A673 (cell line): ENCODE measurements around the gene INHA. TPM values are rescaled to one million over a fixed set of nuclear protein-coding genes. Genes with fewer than 3 reads are reported as not detected.

Experiments
- BruUV-seq: library from RNA; stranded (reverse); fragments of 400-500 nt; replicated peaks from 2 replicates; lab custom pipeline; 2021; lab: Mats Ljungman, UMichigan
- CTCF ChIA-PET: fragments of 300-600 bp; sonication (Branson Sonifier 250); formaldehyde crosslinking; loops from one replicate; lab custom pipeline; 2022; ENCODE audit warnings: antibody characterized with exemption; lab: Charles Lee
- POLR2A ChIA-PET: fragments of 300-600 bp; sonication (Branson Sonifier 250); formaldehyde crosslinking; loops from one replicate; lab custom pipeline; 2022; ENCODE audit warnings: antibody characterized with exemption; ENCODE audit not compliant: low non-redundant PET; lab: Charles Lee
- DNase-seq: peaks from one replicate; pipeline ENCODE4 v3.0.0-alpha.2; 2015; ENCODE audit warnings: low spot score
- H3K27ac ChIP-seq: fragments of 200-600 bp; sonication (generic); 2 replicates; pipeline ENCODE4 v1.5.1; 2016; ENCODE audit warnings: mixed run types, low read depth, mild to moderate bottlenecking, mixed read lengths, antibody characterized with exemption, low read length; ENCODE audit not compliant: poor library complexity, severe bottlenecking
- H3K27me3 ChIP-seq: fragments of 200-600 bp; sonication (generic); replicated peaks from 2 replicates; pipeline ENCODE4 v1.6.1; 2017; ENCODE audit warnings: mixed run types, low read depth, mild to moderate bottlenecking, mixed read lengths, antibody characterized with exemption, low read length; ENCODE audit not compliant: insufficient read depth, poor library complexity
- H3K36me3 ChIP-seq: fragments of 200-600 bp; sonication (generic); 2 replicates; pipeline ENCODE4 v1.6.1; 2016; ENCODE audit warnings: mixed run types, mild to moderate bottlenecking, mixed read lengths, antibody characterized with exemption, low read length; ENCODE audit not compliant: insufficient read depth, poor library complexity, severe bottlenecking
- H3K4me1 ChIP-seq: fragments of 200-600 bp; sonication (generic); 2 replicates; pipeline ENCODE4 v1.6.1; 2017; ENCODE audit warnings: mixed run types, mild to moderate bottlenecking, mixed read lengths, antibody characterized with exemption, low read length; ENCODE audit not compliant: insufficient read depth, poor library complexity, severe bottlenecking
- H3K4me3 ChIP-seq: fragments of 200-600 bp; sonication (generic); 2 replicates; pipeline ENCODE4 v1.5.1; 2016; ENCODE audit warnings: low read depth, mixed run types, mild to moderate bottlenecking, mixed read lengths, low read length; ENCODE audit not compliant: poor library complexity, severe bottlenecking
- H3K9me3 ChIP-seq: fragments of 200-600 bp; sonication (generic); 2 replicates; pipeline ENCODE4 v1.6.1; 2016; ENCODE audit warnings: mixed run types, low read depth, mild to moderate bottlenecking, mixed read lengths, antibody characterized with exemption, low read length; ENCODE audit not compliant: poor library complexity, severe bottlenecking
- EZH2 ChIP-seq: fragments of 200-600 bp; sonication (generic); IDR thresholded peaks from 2 replicates; pipeline ENCODE4 v1.6.1; 2017; ENCODE audit warnings: borderline replicate concordance, low read depth, mild to moderate bottlenecking, mixed read lengths, antibody characterized with exemption, low read length; ENCODE audit not compliant: poor library complexity, severe bottlenecking
- intact Hi-C: fragments of 100-400 bp; cut with micrococcal nuclease; formaldehyde crosslinking; loops from one replicate; pipeline ENCODE4 v1.10.0; 2022; ENCODE audit not compliant: unreplicated experiment
- total RNA-seq: library from RNA; stranded (reverse); gene quantifications from 2 replicates; pipeline ENCODE4 v1.2.3, GENCODE V29; 2021
- TF ChIP-seq, protein P1 (sequence below): fragments of 300-800, 200-600 bp; sonication (generic); conservative IDR thresholded peaks from 2 replicates; pipeline ENCODE4 v1.5.1; 2017; ENCODE audit warnings: low read depth, mild to moderate bottlenecking, antibody characterized with exemption, low read length, moderate library complexity, mixed read lengths

Gene INHA
- total RNA-seq, 1 experiment from 2014 or later = not detected

DNA sequence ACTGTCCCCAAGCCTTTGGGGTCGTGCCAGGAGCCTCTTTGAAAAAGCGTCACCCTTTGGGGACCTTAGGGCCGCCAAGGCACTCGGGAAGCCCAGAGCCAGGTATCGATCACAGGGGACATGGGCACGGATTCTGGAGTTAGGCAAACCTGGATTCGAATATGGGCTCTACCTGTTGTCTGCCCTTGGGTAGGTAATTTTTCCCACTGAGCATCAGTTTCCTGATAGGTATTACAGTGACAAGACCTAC lies 19.0 kb upstream of the INHA start:
- ChIA-PET CTCF (interaction anchor here (1.1 kb wide), 1 partner anchor 18 kb away, joined by 3 read pairs; the partner anchor contains the start of gene OBSL1), POLR2A (no interaction called here)
- no TSS peak for BruUV-seq
- Histone ChIP-seq H3K9me3 (no peaks in the 10 kb centered on the region), H3K4me1 (no peaks in the 10 kb centered on the region), H3K27me3 (no peaks in the 10 kb centered on the region), H3K4me3 (peak overlapping the region; percentile 59), H3K27ac (no peak overlapping the region), H3K36me3 (no peaks in the 10 kb centered on the region)
- no peak for TF ChIP-seq EZH2
- TF ChIP-seq, protein P1, sequence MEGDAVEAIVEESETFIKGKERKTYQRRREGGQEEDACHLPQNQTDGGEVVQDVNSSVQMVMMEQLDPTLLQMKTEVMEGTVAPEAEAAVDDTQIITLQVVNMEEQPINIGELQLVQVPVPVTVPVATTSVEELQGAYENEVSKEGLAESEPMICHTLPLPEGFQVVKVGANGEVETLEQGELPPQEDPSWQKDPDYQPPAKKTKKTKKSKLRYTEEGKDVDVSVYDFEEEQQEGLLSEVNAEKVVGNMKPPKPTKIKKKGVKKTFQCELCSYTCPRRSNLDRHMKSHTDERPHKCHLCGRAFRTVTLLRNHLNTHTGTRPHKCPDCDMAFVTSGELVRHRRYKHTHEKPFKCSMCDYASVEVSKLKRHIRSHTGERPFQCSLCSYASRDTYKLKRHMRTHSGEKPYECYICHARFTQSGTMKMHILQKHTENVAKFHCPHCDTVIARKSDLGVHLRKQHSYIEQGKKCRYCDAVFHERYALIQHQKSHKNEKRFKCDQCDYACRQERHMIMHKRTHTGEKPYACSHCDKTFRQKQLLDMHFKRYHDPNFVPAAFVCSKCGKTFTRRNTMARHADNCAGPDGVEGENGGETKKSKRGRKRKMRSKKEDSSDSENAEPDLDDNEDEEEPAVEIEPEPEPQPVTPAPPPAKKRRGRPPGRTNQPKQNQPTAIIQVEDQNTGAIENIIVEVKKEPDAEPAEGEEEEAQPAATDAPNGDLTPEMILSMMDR = no peak
- intact Hi-C loops = no loop called here
- no peak for DNase-seq

DNA sequence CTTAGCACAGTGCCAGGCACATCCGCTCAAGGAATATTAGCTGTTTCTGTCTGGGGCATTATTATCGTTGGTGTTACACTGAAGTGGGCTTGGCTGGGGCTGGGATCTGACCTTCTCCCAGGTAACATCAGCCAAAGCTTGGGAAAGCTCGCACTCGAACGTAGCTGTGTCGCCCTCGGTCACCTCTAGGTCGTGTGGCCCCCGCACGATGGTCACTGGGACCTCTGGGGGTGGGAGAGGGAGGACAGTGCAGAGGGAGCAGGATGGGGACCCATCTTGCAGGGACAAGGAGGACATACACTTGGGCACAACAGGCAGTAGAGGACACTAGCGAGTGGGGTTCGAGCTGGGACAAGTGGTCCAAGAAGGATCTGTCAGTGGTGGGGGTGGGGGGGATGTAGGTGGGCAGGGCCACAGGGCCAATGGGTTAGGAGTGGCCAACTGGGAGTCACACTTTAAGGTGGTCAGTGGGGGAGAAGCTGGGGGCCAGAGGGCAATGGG lies 18.6 kb upstream of the INHA start:
- BruUV-seq = no TSS peak
- CTCF ChIA-PET = no interaction called here
- H3K4me1 ChIP-seq = no peaks in the 10 kb centered on the region
- intact Hi-C loops = no loop called here
- H3K9me3 ChIP-seq = no peaks in the 10 kb centered on the region
- H3K36me3 ChIP-seq = no peaks in the 10 kb centered on the region
- TF ChIP-seq, protein P1 = no peak
- TF ChIP-seq EZH2 = no peak
- no peak overlapping the region for H3K27ac ChIP-seq
- POLR2A ChIA-PET = no interaction called here
- no peaks in the 10 kb centered on the region for H3K27me3 ChIP-seq
- no peak overlapping the region for H3K4me3 ChIP-seq
- no peak for DNase-seq

DNA sequence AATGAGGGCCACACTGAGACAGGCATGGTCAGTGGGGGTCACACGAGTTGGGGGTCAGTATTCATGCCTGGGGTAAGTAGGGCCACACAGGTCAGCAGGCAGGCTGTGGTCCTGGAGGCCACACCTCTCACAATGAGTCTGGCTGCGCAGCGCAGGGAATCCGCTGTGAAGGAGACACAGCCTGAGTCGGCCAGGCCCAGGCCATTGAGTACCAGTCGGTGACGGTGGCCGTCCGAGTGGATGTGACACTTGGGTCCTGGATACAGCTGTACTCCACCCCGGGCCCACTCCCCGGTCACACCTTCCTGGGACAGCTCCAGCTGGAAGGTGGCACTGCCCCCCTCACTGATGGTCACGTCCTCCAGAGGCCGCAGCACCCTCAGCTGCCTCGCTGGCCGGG lies 17.8 kb upstream of the INHA start:
- ChIA-PET CTCF (no interaction called here), POLR2A (no interaction called here)
- BruUV-seq = no TSS peak
- no peaks in the 10 kb centered on the region for H3K9me3 ChIP-seq
- no peaks in the 10 kb centered on the region for H3K36me3 ChIP-seq
- no peak for DNase-seq
- TF ChIP-seq, protein P1 = no peak
- TF ChIP-seq EZH2 = no peak
- H3K4me3 ChIP-seq = no peak overlapping the region
- no peaks in the 10 kb centered on the region for H3K4me1 ChIP-seq
- H3K27ac ChIP-seq = no peak overlapping the region
- intact Hi-C loops = no loop called here
- H3K27me3 ChIP-seq = no peaks in the 10 kb centered on the region
